ENCODE measurements around the gene C4orf51. TPM values are rescaled to one million over a fixed set of nuclear protein-coding genes. Genes with fewer than 3 reads are reported as not detected.

C4orf51 gene
- total and polyA plus RNA-seq, 10 donors = not detected

- Histone ChIP-seq H3K27ac (no peak overlapping the region), H3K9me3 (peaks cover 0 to 10% (median 2%) of the 10 kb centered on the region in 8 donors), H3K4me3 (no peak overlapping the region), H3K36me3 (peaks cover 0 to 53% (median 12%) of the 10 kb centered on the region in 6 donors), H3K27me3 (replicated peaks in 1 of 7) (no peaks in the 10 kb centered on the region), H3K4me1 (peaks cover 0 to 4% (median 0%) of the 10 kb centered on the region in 6 donors)
- DNase-seq = no peak
- no peak for TF ChIP-seq POLR2A (IDR thresholded peaks at IDR 0.05)
- no peak for TF ChIP-seq CTCF (IDR thresholded peaks at IDR 0.05 in 8 of 11, conservative IDR thresholded peaks at IDR 0.05 in 3 of 11)
- no peak for TF ChIP-seq POLR2AphosphoS5 (IDR thresholded peaks at IDR 0.05)
- WGBS, 5 donors = 53 to 67% (median 64%) methylated on average over 8 of the region's 8 CpGs
- intact Hi-C loops (cut with DNase I; ENCODE audit: low total_unique reads) = no loop called here
These were observed 99.4 kb downstream of the C4orf51 start for GRCh38 chr4:145779319-145779801.

DNA sequence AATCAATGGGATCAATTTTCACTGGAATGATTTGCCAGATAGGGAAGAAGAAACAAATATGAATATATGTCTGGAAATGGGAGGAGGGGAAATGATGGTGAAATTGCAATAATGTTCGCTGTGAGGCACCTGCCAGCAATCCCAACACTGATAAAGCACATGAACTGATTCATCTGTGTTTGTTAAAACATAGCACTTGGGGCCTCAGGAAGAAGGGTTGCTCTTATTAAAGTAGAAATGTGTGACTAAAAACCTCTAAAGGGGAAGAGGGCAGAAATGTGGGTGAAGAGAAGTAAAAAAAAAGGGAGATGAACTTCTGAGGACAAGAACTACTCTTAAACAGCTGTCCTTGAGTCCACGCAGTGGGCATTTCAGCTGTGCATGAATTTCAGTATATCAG lies 101.4 kb downstream of the C4orf51 start:
- DNase-seq = no peak
- peaks cover 0 to 36% (median 2%) of the 10 kb centered on the region in 6 donors for H3K36me3 ChIP-seq
- peaks cover 0 to 10% (median 2%) of the 10 kb centered on the region in 8 donors for H3K9me3 ChIP-seq
- intact Hi-C loops (cut with DNase I; ENCODE audit: low total_unique reads) = no loop called here
- no peaks in the 10 kb centered on the region for H3K27me3 ChIP-seq (replicated peaks in 1 of 7)
- H3K4me3 ChIP-seq = no peak overlapping the region
- H3K27ac ChIP-seq = no peak overlapping the region
- TF ChIP-seq CTCF (IDR thresholded peaks at IDR 0.05 in 8 of 11, conservative IDR thresholded peaks at IDR 0.05 in 3 of 11) (no peak), POLR2AphosphoS5 (IDR thresholded peaks at IDR 0.05) (no peak), POLR2A (IDR thresholded peaks at IDR 0.05) (no peak)
- H3K4me1 ChIP-seq = peaks cover 0 to 4% (median 0%) of the 10 kb centered on the region in 6 donors
- 43 to 62% (median 53%) methylated on average over 2 of the region's 2 CpGs for WGBS, 5 donors

Other genes starting within 250 kb of the C4orf51 start
- gene SMAD1, start 198.3 kb upstream of the C4orf51 start, total RNA-seq = 10 to 100 TPM; 20.4 to 48.2 (median 32.0) TPM
- gene SMAD1, start 198.3 kb upstream of the C4orf51 start, polyA plus RNA-seq = 1 to 10 TPM; 2.8 to 9.8 (median 3.5) TPM
- gene MMAA, start 60.8 kb upstream of the C4orf51 start, total RNA-seq = 1 to 10 TPM; 4.5 to 9.3 (median 8.4) TPM
- gene MMAA, start 60.8 kb upstream of the C4orf51 start, polyA plus RNA-seq = 1 to 10 TPM; 5.2 to 7.0 (median 5.4) TPM

Measured in spleen (tissue), 11 donors.